ENCODE data around the gene IGFL3.

- TF ChIP-seq CTCF (IDR thresholded peaks at IDR 0.05) (no peak), POLR2A (IDR thresholded peaks at IDR 0.05) (no peak), POLR2AphosphoS5 (IDR thresholded peaks at IDR 0.05) (no peak), EP300 (IDR thresholded peaks at IDR 0.05) (no peak)
Observed at GRCh38 chr19:46113726-46114125, 10.8 kb downstream of the IGFL3 start.

Measured in gastroesophageal sphincter (tissue), 3 donors.